ENCODE measurements around the gene LDB2. TPM values are rescaled to one million over a fixed set of nuclear protein-coding genes. Genes with fewer than 3 reads are reported as not detected.

The LDB2 gene
- polyA plus RNA-seq, 3 donors: not detected

DNA sequence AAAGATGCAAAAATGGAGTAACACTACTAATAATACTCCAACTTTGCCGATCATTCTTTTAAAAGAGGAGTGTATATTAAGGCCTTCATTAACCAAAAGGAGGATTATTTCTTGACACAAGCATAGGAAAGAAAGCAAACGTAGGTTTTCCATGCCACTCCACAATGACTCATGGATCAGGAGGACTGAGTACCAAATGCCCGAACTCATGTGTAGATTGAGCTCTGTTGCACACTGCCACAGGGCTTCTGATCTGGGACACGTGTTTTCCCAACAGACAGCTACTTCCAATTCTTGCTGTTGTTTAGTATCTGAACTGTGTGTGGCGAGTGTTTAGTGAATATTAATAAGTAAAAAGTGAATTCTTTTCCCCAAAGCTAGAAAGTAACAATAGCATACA, 131.2 kb downstream of the LDB2 start:
- Mint-ChIP-seq H3K4me1 (no peaks in the 10 kb centered on the region), H3K4me3 (no peak overlapping the region), H3K27me3 (ENCODE audit: low read depth in 3 of 3) (peaks cover 0 to 2% (median 2%) of the 10 kb centered on the region in 3 donors), H3K9me3 (peaks cover 0 to 3% (median 0%) of the 10 kb centered on the region in 7 donors), H3K36me3 (no peaks in the 10 kb centered on the region), H3K27ac (no peak overlapping the region)
- no peak overlapping the region for H3K4me3 ChIP-seq (replicated peaks in 1 of 3; ENCODE audit: low read depth in 2 of 3, low read length in 3 of 3)
- no peak overlapping the region for H3K4me2 ChIP-seq (replicated peaks; ENCODE audit: extremely low read depth, low read length, poor library complexity, severe bottlenecking)
- TF ChIP-seq, protein P1, sequence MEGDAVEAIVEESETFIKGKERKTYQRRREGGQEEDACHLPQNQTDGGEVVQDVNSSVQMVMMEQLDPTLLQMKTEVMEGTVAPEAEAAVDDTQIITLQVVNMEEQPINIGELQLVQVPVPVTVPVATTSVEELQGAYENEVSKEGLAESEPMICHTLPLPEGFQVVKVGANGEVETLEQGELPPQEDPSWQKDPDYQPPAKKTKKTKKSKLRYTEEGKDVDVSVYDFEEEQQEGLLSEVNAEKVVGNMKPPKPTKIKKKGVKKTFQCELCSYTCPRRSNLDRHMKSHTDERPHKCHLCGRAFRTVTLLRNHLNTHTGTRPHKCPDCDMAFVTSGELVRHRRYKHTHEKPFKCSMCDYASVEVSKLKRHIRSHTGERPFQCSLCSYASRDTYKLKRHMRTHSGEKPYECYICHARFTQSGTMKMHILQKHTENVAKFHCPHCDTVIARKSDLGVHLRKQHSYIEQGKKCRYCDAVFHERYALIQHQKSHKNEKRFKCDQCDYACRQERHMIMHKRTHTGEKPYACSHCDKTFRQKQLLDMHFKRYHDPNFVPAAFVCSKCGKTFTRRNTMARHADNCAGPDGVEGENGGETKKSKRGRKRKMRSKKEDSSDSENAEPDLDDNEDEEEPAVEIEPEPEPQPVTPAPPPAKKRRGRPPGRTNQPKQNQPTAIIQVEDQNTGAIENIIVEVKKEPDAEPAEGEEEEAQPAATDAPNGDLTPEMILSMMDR (IDR thresholded peaks at IDR 0.05): no peak
- no peaks in the 10 kb centered on the region for H3K79me2 ChIP-seq (ENCODE audit: insufficient read depth, low read length)
- intact Hi-C loops (cut with micrococcal nuclease): no loop called here
- H3K9me3 ChIP-seq (replicated peaks in 1 of 2; ENCODE audit: control insufficient read depth in 1 of 2, insufficient read depth in 1 of 2, low read length in 2 of 2): no peaks in the 10 kb centered on the region
- H3K27ac ChIP-seq (ENCODE audit: low read depth in 1 of 2, low read length in 2 of 2): no peak overlapping the region
- WGBS (ENCODE audit: insufficient coverage): no CpG with 5 or more reads among the region's 5 CpGs
- DNase-seq: no peak
- H2AFZ ChIP-seq (ENCODE audit: insufficient read depth, low read depth, low read length, poor library complexity, severe bottlenecking): no peak overlapping the region
- H3K9ac ChIP-seq (ENCODE audit: insufficient read depth, low read length, poor library complexity, severe bottlenecking): no peak overlapping the region
- H4K20me1 ChIP-seq (ENCODE audit: insufficient read depth, low read length): no peaks in the 10 kb centered on the region
- H3K36me3 ChIP-seq (replicated peaks in 1 of 2; ENCODE audit: control insufficient read depth in 1 of 2, insufficient read depth in 2 of 2, low read length in 2 of 2): no peaks in the 10 kb centered on the region
- no peaks in the 10 kb centered on the region for H3K4me1 ChIP-seq (ENCODE audit: control insufficient read depth in 1 of 2, insufficient read depth in 2 of 2, low read length in 2 of 2)
- no peaks in the 10 kb centered on the region for H3K27me3 ChIP-seq (ENCODE audit: control insufficient read depth in 2 of 2, insufficient read depth in 2 of 2, low read length in 2 of 2)

DNA sequence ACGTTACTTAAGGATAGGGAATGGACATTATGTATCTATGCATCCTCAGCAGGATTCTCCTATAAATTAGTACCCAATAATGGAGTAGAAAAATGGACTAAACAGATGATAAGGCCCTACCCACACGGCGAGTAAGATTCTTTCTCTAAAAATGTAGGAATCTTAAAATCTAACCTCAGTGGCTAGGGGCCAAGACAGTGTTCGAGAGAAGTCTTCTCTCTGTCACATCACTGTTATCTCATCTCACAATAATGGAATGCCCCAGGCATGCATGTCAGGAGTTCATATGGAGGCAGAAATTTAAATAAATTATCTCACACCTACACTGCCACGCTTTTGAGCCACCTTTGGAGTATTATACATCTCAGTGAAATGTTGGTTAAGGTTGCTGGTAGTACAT, 132.9 kb downstream of the LDB2 start:
- Histone ChIP-seq H3K4me3 (replicated peaks in 1 of 3; ENCODE audit: low read depth in 2 of 3, low read length in 3 of 3) (no peak overlapping the region), H4K20me1 (ENCODE audit: insufficient read depth, low read length) (no peaks in the 10 kb centered on the region), H3K79me2 (ENCODE audit: insufficient read depth, low read length) (no peaks in the 10 kb centered on the region), H3K9me3 (replicated peaks in 1 of 2; ENCODE audit: control insufficient read depth in 1 of 2, insufficient read depth in 1 of 2, low read length in 2 of 2) (no peaks in the 10 kb centered on the region), H3K9ac (ENCODE audit: insufficient read depth, low read length, poor library complexity, severe bottlenecking) (no peak overlapping the region), H3K4me2 (replicated peaks; ENCODE audit: extremely low read depth, low read length, poor library complexity, severe bottlenecking) (no peak overlapping the region), H2AFZ (ENCODE audit: insufficient read depth, low read depth, low read length, poor library complexity, severe bottlenecking) (no peak overlapping the region), H3K27ac (ENCODE audit: low read depth in 1 of 2, low read length in 2 of 2) (no peak overlapping the region), H3K4me1 (ENCODE audit: control insufficient read depth in 1 of 2, insufficient read depth in 2 of 2, low read length in 2 of 2) (no peaks in the 10 kb centered on the region), H3K36me3 (replicated peaks in 1 of 2; ENCODE audit: control insufficient read depth in 1 of 2, insufficient read depth in 2 of 2, low read length in 2 of 2) (no peaks in the 10 kb centered on the region), H3K27me3 (ENCODE audit: control insufficient read depth in 2 of 2, insufficient read depth in 2 of 2, low read length in 2 of 2) (no peaks in the 10 kb centered on the region)
- Mint-ChIP-seq H3K9me3 (peaks cover 0 to 4% (median 0%) of the 10 kb centered on the region in 7 donors), H3K4me3 (no peak overlapping the region), H3K4me1 (no peaks in the 10 kb centered on the region), H3K27me3 (ENCODE audit: low read depth in 3 of 3) (peaks cover 0 to 3% (median 2%) of the 10 kb centered on the region in 3 donors), H3K36me3 (no peaks in the 10 kb centered on the region), H3K27ac (no peak overlapping the region)
- no peak for DNase-seq
- intact Hi-C loops (cut with micrococcal nuclease): no loop called here
- TF ChIP-seq, protein P1 (IDR thresholded peaks at IDR 0.05): no peak
- no CpG with 5 or more reads among the region's 5 CpGs for WGBS (ENCODE audit: insufficient coverage)

Measured in CD14-positive monocyte (primary cell).